ENCODE results near the gene ATRAID. TPM values are rescaled to one million over a fixed set of nuclear protein-coding genes. Genes with fewer than 3 reads are reported as not detected.

ATRAID gene
- total and polyA plus RNA-seq, 2 donors (not counting 3 experiments of a cell fraction or from before 2014, with no cell fraction given): 84.3 to 283 TPM

DNA sequence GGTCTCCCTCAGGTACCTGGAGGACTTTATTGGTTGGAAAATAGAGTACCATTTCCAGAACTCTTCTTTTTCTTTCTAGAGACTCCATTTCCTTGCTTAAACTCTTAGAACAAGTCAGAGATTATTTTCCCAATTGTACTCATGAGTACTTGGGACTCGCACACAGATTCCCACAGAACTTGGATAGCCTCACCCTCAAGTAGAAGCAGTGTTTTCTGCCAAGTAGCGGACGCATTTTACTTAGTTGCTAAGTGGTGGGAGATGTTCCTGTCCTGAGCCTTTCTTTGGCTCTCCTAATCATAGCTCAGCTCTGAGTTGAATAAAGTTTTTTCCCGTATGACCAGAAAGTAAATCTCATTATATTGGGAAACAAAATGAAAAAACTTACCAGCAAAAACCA is 33.8 kb downstream of the ATRAID start:
- FAIRE-seq: no peak
- BruUV-seq (replicated peaks): no TSS peak
- H3K79me2 ChIP-seq (ENCODE audit: control insufficient read depth, insufficient read depth, low read length): no peaks in the 10 kb centered on the region
- intact Hi-C loops (cut with micrococcal nuclease) (loop anchor here (5.0 kb wide), 1 partner anchor 127 kb away; the partner anchor contains the start of genes EIF2B4 and SNX17), dilution Hi-C loops (cut with MboI; ENCODE audit: extremely low pct_ligation_motif_present, low sequenced_read_pairs) (no loop called here)
- no peaks in the 10 kb centered on the region for H3K9me1 ChIP-seq (replicated peaks; ENCODE audit: control insufficient read depth, extremely low read depth, insufficient read depth, low read length)
- CTCF ChIA-PET: interaction anchor here (0.9 to 4.5 kb wide), 3 partner anchors 34 to 58 kb away, joined by 4 to 33 read pairs (median 4); no protein-coding TSS in a partner anchor
- H3K4me3 ChIP-seq (replicated peaks in 1 of 3; ENCODE audit: insufficient read depth in 1 of 3, low read depth in 1 of 3, low read length in 3 of 3): no peak overlapping the region
- POLR2A ChIA-PET: no interaction called here
- H4K20me1 ChIP-seq (replicated peaks; ENCODE audit: control insufficient read depth, extremely low read depth, insufficient read depth, low read length): no peaks in the 10 kb centered on the region
- no peak overlapping the region for H3K9ac ChIP-seq (replicated peaks; ENCODE audit: extremely low read depth, insufficient read depth, low read length)
- peaks cover 15% of the 10 kb centered on the region for H3K4me1 ChIP-seq (ENCODE audit: control insufficient read depth, extremely low read depth, insufficient read depth, low read length)
- H3K27me3 ChIP-seq (ENCODE audit: control insufficient read depth in 2 of 2, insufficient read depth in 2 of 2, low read length in 2 of 2): no peaks in the 10 kb centered on the region
- H3K27ac ChIP-seq (ENCODE audit: insufficient read depth, low read depth, low read length): no peak overlapping the region
- peaks cover 19 to 38% of the 10 kb centered on the region in 2 experiments for H3K36me3 ChIP-seq (ENCODE audit: control insufficient read depth in 2 of 2, extremely low read depth in 1 of 2, insufficient read depth in 2 of 2, low read length in 2 of 2)
- H2AFZ ChIP-seq (ENCODE audit: low read depth, low read length): no peak overlapping the region
- H3K4me2 ChIP-seq (ENCODE audit: insufficient read depth, low read length): no peak overlapping the region
- H3K9me3 ChIP-seq (replicated peaks; ENCODE audit: control insufficient read depth, insufficient read depth, low read length): no peaks in the 10 kb centered on the region
- peak; percentile 25 for TF ChIP-seq POLR2A (IDR thresholded peaks at IDR 0.05; ENCODE audit: low read depth, low read length)
- no peak for TF ChIP-seq JUN (IDR thresholded peaks at IDR 0.05; ENCODE audit: borderline replicate concordance, insufficient read depth, insufficient read length, low read depth)
- TF ChIP-seq, protein P1, sequence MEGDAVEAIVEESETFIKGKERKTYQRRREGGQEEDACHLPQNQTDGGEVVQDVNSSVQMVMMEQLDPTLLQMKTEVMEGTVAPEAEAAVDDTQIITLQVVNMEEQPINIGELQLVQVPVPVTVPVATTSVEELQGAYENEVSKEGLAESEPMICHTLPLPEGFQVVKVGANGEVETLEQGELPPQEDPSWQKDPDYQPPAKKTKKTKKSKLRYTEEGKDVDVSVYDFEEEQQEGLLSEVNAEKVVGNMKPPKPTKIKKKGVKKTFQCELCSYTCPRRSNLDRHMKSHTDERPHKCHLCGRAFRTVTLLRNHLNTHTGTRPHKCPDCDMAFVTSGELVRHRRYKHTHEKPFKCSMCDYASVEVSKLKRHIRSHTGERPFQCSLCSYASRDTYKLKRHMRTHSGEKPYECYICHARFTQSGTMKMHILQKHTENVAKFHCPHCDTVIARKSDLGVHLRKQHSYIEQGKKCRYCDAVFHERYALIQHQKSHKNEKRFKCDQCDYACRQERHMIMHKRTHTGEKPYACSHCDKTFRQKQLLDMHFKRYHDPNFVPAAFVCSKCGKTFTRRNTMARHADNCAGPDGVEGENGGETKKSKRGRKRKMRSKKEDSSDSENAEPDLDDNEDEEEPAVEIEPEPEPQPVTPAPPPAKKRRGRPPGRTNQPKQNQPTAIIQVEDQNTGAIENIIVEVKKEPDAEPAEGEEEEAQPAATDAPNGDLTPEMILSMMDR (IDR thresholded peaks at IDR 0.05; ENCODE audit: extremely low read depth in 1 of 2, insufficient read depth in 1 of 2, low read depth in 1 of 2, low read length in 2 of 2): no peak
- TF ChIP-seq EZH2 (IDR thresholded peaks at IDR 0.05; ENCODE audit: borderline replicate concordance, low read depth, low read length, severe bottlenecking): no peak
- DNase-seq (ENCODE audit: low read depth, low spot score): no peak

DNA sequence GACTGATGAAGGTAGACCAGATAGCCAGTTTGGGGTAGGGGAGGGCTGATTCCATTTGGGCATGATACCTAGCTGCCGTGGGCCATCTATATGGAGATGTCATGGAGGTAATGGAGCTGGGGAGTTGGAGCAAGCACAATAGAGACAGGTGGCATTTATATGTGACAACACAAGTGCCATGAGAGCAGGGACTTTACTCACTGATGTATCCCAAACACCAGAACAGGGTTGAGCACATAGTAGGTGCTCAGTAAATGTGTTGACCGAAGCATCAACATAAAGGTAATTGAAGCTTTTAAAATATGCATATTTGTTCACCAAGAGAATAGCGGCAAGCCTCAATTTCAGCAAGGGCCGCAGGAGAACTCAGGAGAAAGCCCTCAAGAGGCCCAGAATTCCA is 36.1 kb downstream of the ATRAID start:
- Histone ChIP-seq H3K9me1 (replicated peaks; ENCODE audit: control insufficient read depth, extremely low read depth, insufficient read depth, low read length) (no peaks in the 10 kb centered on the region), H2AFZ (ENCODE audit: low read depth, low read length) (no peak overlapping the region), H3K9ac (replicated peaks; ENCODE audit: extremely low read depth, insufficient read depth, low read length) (no peak overlapping the region), H3K79me2 (ENCODE audit: control insufficient read depth, insufficient read depth, low read length) (no peaks in the 10 kb centered on the region), H3K27me3 (ENCODE audit: control insufficient read depth in 2 of 2, insufficient read depth in 2 of 2, low read length in 2 of 2) (no peaks in the 10 kb centered on the region), H3K4me2 (ENCODE audit: insufficient read depth, low read length) (no peak overlapping the region), H3K4me1 (ENCODE audit: control insufficient read depth, extremely low read depth, insufficient read depth, low read length) (peaks cover 15% of the 10 kb centered on the region), H3K4me3 (replicated peaks in 1 of 3; ENCODE audit: insufficient read depth in 1 of 3, low read depth in 1 of 3, low read length in 3 of 3) (no peak overlapping the region), H3K27ac (ENCODE audit: insufficient read depth, low read depth, low read length) (no peak overlapping the region), H4K20me1 (replicated peaks; ENCODE audit: control insufficient read depth, extremely low read depth, insufficient read depth, low read length) (no peaks in the 10 kb centered on the region), H3K9me3 (replicated peaks; ENCODE audit: control insufficient read depth, insufficient read depth, low read length) (no peaks in the 10 kb centered on the region), H3K36me3 (ENCODE audit: control insufficient read depth in 2 of 2, extremely low read depth in 1 of 2, insufficient read depth in 2 of 2, low read length in 2 of 2) (peaks cover 10 to 16% of the 10 kb centered on the region in 2 experiments)
- dilution Hi-C loops (cut with MboI; ENCODE audit: extremely low pct_ligation_motif_present, low sequenced_read_pairs): no loop called here
- ChIA-PET CTCF (interaction anchor here (1.2 to 6.8 kb wide), 3 partner anchors 33 to 78 kb away, joined by 3 to 81 read pairs (median 33); partner anchors contain the start of gene TRIM54), POLR2A (no interaction called here)
- no peak for FAIRE-seq
- no TSS peak for BruUV-seq (replicated peaks)
- DNase-seq (ENCODE audit: low read depth, low spot score): no peak
- intact Hi-C loops (cut with micrococcal nuclease): loop anchor here (5.0 kb wide), 1 partner anchor 124 kb away; the partner anchor contains the start of genes EIF2B4 and SNX17
- TF ChIP-seq POLR2A (IDR thresholded peaks at IDR 0.05; ENCODE audit: low read depth, low read length): no peak
- no peak for TF ChIP-seq POLR2AphosphoS5 (IDR thresholded peaks at IDR 0.05; ENCODE audit: insufficient read depth, low read depth, low read length)

All from endothelial cell of umbilical vein (primary cell).